SJCRH30 (cell line): Measurements from ENCODE around the gene GABRG3. TPM values are rescaled to one million over a fixed set of nuclear protein-coding genes. Genes with fewer than 3 reads are reported as not detected.

ENCODE experiments used
- DNase-seq, 2 experiments: peaks; one replicate each; pipeline ENCODE4 v3.0.0-alpha.2; 2015 to 2020
- H3K27ac ChIP-seq: fragments of 250-450 bp; sonication (Bioruptor Pico); 2 replicates; pipeline ENCODE4 v1.5.1; 2020; ENCODE audit warnings: mild to moderate bottlenecking, moderate library complexity
- H3K27me3 ChIP-seq: fragments of 250-450 bp; sonication (Bioruptor Pico); 2 replicates; pipeline ENCODE4 v1.5.1; 2020; ENCODE audit warnings: mild to moderate bottlenecking, moderate library complexity
- H3K36me3 ChIP-seq: fragments of 250-450 bp; sonication (Bioruptor Pico); 2 replicates; pipeline ENCODE4 v1.5.1; 2020; ENCODE audit warnings: mild to moderate bottlenecking, moderate library complexity
- H3K4me1 ChIP-seq: fragments of 250-450 bp; sonication (Bioruptor Pico); 2 replicates; pipeline ENCODE4 v1.5.1; 2020; ENCODE audit warnings: mild to moderate bottlenecking, moderate library complexity
- H3K4me3 ChIP-seq: fragments of 250-450 bp; sonication (Bioruptor Pico); 2 replicates; pipeline ENCODE4 v1.5.1; 2020; ENCODE audit warnings: mild to moderate bottlenecking, moderate library complexity
- H3K9me3 ChIP-seq: fragments of 250-450 bp; sonication (Bioruptor Pico); replicated peaks from 2 replicates; pipeline ENCODE4 v1.5.1; 2020; ENCODE audit warnings: mild to moderate bottlenecking, moderate library complexity
- total RNA-seq: library from RNA; depleted of rRNA; stranded (reverse); fragments of >200 nt; shearing (Covaris generic); gene quantifications from 2 replicates; pipeline ENCODE4 v1.2.3, GENCODE V29; 2014

GABRG3 gene
- total RNA-seq, 1 experiment from 2014 or later, result 4.5 TPM

- H3K4me3 ChIP-seq, result no peak overlapping the region
- no peak for DNase-seq
- H3K27ac ChIP-seq, result no peak overlapping the region
- no peaks in the 10 kb centered on the region for H3K36me3 ChIP-seq
- no peaks in the 10 kb centered on the region for H3K27me3 ChIP-seq
- no peaks in the 10 kb centered on the region for H3K9me3 ChIP-seq
- no peaks in the 10 kb centered on the region for H3K4me1 ChIP-seq
Measured at GRCh38 chr15:27065151-27065550, 94.2 kb downstream of the GABRG3 start.

GRCh38 chr15:27065785-27066184 is 94.8 kb downstream of the GABRG3 start:
- H3K4me3 ChIP-seq, result no peak overlapping the region
- no peak for DNase-seq
- H3K4me1 ChIP-seq, result no peaks in the 10 kb centered on the region
- H3K27ac ChIP-seq, result no peak overlapping the region
- no peaks in the 10 kb centered on the region for H3K9me3 ChIP-seq
- no peaks in the 10 kb centered on the region for H3K36me3 ChIP-seq
- no peaks in the 10 kb centered on the region for H3K27me3 ChIP-seq

GRCh38 chr15:27066446-27066845 is 95.5 kb downstream of the GABRG3 start:
- H3K9me3 ChIP-seq, result no peaks in the 10 kb centered on the region
- no peak overlapping the region for H3K27ac ChIP-seq
- H3K4me3 ChIP-seq, result no peak overlapping the region
- no peak for DNase-seq
- no peaks in the 10 kb centered on the region for H3K27me3 ChIP-seq
- no peaks in the 10 kb centered on the region for H3K36me3 ChIP-seq
- H3K4me1 ChIP-seq, result no peaks in the 10 kb centered on the region

GRCh38 chr15:27067175-27067574 is 96.2 kb downstream of the GABRG3 start:
- no peaks in the 10 kb centered on the region for H3K4me1 ChIP-seq

GRCh38 chr15:27070841-27071240 is 99.9 kb downstream of the GABRG3 start:
- H3K9me3 ChIP-seq, result no peaks in the 10 kb centered on the region
- no peak for DNase-seq
- no peak overlapping the region for H3K4me3 ChIP-seq
- no peak overlapping the region for H3K27ac ChIP-seq
- no peaks in the 10 kb centered on the region for H3K4me1 ChIP-seq
- H3K27me3 ChIP-seq, result no peaks in the 10 kb centered on the region
- no peaks in the 10 kb centered on the region for H3K36me3 ChIP-seq

More at GRCh38 chr15:27067175-27067574, 96.2 kb downstream of the GABRG3 start:
- Histone ChIP-seq H3K27ac (no peak overlapping the region), H3K9me3 (no peaks in the 10 kb centered on the region), H3K27me3 (no peaks in the 10 kb centered on the region), H3K4me3 (no peak overlapping the region), H3K36me3 (no peaks in the 10 kb centered on the region)
- no peak for DNase-seq

- no peak overlapping the region for H3K4me3 ChIP-seq
- DNase-seq, result no peak
- no peaks in the 10 kb centered on the region for H3K27me3 ChIP-seq
- no peak overlapping the region for H3K27ac ChIP-seq
- H3K4me1 ChIP-seq, result no peaks in the 10 kb centered on the region
- no peaks in the 10 kb centered on the region for H3K9me3 ChIP-seq
- no peaks in the 10 kb centered on the region for H3K36me3 ChIP-seq
Measured at GRCh38 chr15:27074179-27074578, 103.2 kb downstream of the GABRG3 start.

GRCh38 chr15:27077790-27078189 is 106.8 kb downstream of the GABRG3 start:
- Histone ChIP-seq H3K9me3 (no peaks in the 10 kb centered on the region), H3K27ac (no peak overlapping the region), H3K4me3 (no peak overlapping the region), H3K36me3 (no peaks in the 10 kb centered on the region), H3K27me3 (no peaks in the 10 kb centered on the region), H3K4me1 (no peaks in the 10 kb centered on the region)
- DNase-seq, result no peak

GRCh38 chr15:27081676-27082418 is 110.9 kb downstream of the GABRG3 start:
- no peaks in the 10 kb centered on the region for H3K36me3 ChIP-seq
- no peaks in the 10 kb centered on the region for H3K4me1 ChIP-seq
- no peak for DNase-seq
- H3K4me3 ChIP-seq, result no peak overlapping the region
- no peaks in the 10 kb centered on the region for H3K27me3 ChIP-seq
- no peak overlapping the region for H3K27ac ChIP-seq
- H3K9me3 ChIP-seq, result no peaks in the 10 kb centered on the region

GRCh38 chr15:27082526-27082925 is 111.5 kb downstream of the GABRG3 start:
- Histone ChIP-seq H3K36me3 (no peaks in the 10 kb centered on the region), H3K9me3 (no peaks in the 10 kb centered on the region), H3K4me1 (no peaks in the 10 kb centered on the region), H3K27me3 (no peaks in the 10 kb centered on the region), H3K4me3 (no peak overlapping the region), H3K27ac (no peak overlapping the region)
- no peak for DNase-seq

- no peak overlapping the region for H3K27ac ChIP-seq
- DNase-seq, result no peak
- no peaks in the 10 kb centered on the region for H3K27me3 ChIP-seq
- no peaks in the 10 kb centered on the region for H3K4me1 ChIP-seq
- H3K4me3 ChIP-seq, result no peak overlapping the region
- H3K36me3 ChIP-seq, result no peaks in the 10 kb centered on the region
- H3K9me3 ChIP-seq, result no peaks in the 10 kb centered on the region; the same call in 1 of the 2 replicates
Measured at GRCh38 chr15:27084844-27085243, 113.9 kb downstream of the GABRG3 start.

- Histone ChIP-seq H3K9me3 (no peaks in the 10 kb centered on the region; the same call in 1 of the 2 replicates), H3K36me3 (no peaks in the 10 kb centered on the region), H3K27ac (no peak overlapping the region), H3K4me3 (no peak overlapping the region), H3K27me3 (no peaks in the 10 kb centered on the region), H3K4me1 (no peaks in the 10 kb centered on the region)
- DNase-seq, result no peak
Measured at GRCh38 chr15:27086149-27086548, 115.2 kb downstream of the GABRG3 start.

- H3K27me3 ChIP-seq, result no peaks in the 10 kb centered on the region
- H3K4me3 ChIP-seq, result no peak overlapping the region
- no peaks in the 10 kb centered on the region for H3K4me1 ChIP-seq
- H3K36me3 ChIP-seq, result no peaks in the 10 kb centered on the region
- H3K9me3 ChIP-seq, result no peaks in the 10 kb centered on the region; the same call in 1 of the 2 replicates
- no peak overlapping the region for H3K27ac ChIP-seq
- no peak for DNase-seq
Measured at GRCh38 chr15:27086805-27087204, 115.8 kb downstream of the GABRG3 start.

GRCh38 chr15:27087651-27088583 is 116.9 kb downstream of the GABRG3 start:
- Histone ChIP-seq H3K4me3 (no peak overlapping the region), H3K9me3 (no peaks in the 10 kb centered on the region; the same call in 1 of the 2 replicates), H3K27ac (no peak overlapping the region), H3K27me3 (no peaks in the 10 kb centered on the region), H3K4me1 (no peaks in the 10 kb centered on the region), H3K36me3 (no peaks in the 10 kb centered on the region)
- no peak for DNase-seq

GRCh38 chr15:27088584-27089232 is 117.7 kb downstream of the GABRG3 start:
- H3K36me3 ChIP-seq, result no peaks in the 10 kb centered on the region
- H3K4me1 ChIP-seq, result no peaks in the 10 kb centered on the region
- no peak for DNase-seq

GRCh38 chr15:27089233-27089586 is 118.2 kb downstream of the GABRG3 start:
- DNase-seq, result no peak
- Histone ChIP-seq H3K4me3 (no peak overlapping the region), H3K27ac (no peak overlapping the region), H3K36me3 (no peaks in the 10 kb centered on the region), H3K4me1 (no peaks in the 10 kb centered on the region), H3K9me3 (no peaks in the 10 kb centered on the region; the same call in 1 of the 2 replicates), H3K27me3 (no peaks in the 10 kb centered on the region)

More at GRCh38 chr15:27088584-27089232, 117.7 kb downstream of the GABRG3 start:
- H3K27me3 ChIP-seq, result no peaks in the 10 kb centered on the region
- no peaks in the 10 kb centered on the region; the same call in 1 of the 2 replicates for H3K9me3 ChIP-seq
- no peak overlapping the region for H3K27ac ChIP-seq
- no peak overlapping the region for H3K4me3 ChIP-seq
